ENCODE data around the gene PPAT.

PPAT gene

DNA sequence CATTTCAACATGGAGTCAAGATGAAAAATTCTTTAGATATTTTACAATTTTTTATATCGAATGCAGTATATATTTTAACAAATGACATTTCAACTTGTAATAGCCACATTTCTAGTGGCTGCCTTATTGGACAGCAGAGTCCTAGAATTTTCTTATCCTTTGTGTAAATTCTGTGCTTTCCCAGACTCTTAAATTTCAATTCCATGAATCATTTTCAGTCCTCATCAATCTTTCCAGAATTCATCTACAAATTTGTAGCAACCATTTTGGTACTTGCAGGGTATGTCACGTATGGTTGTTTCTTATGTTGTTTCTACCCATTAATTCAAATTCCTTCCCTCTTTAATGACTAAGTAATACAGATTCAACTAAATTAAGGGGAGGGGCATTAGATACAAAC lies 3.4 kb upstream of the PPAT start:
- Histone ChIP-seq H3K9me3 (ENCODE audit: control insufficient read depth, low read length) (no peaks in the 10 kb centered on the region), H3K4me1 (ENCODE audit: control insufficient read depth, insufficient read depth, low read length, poor library complexity, severe bottlenecking) (peaks cover 4% of the 10 kb centered on the region), H3K4me3 (ENCODE audit: extremely low read depth, insufficient read depth, low read length, poor library complexity, severe bottlenecking) (no peak overlapping the region), H3K27ac (ENCODE audit: low read depth, low read length, severe bottlenecking) (no peak overlapping the region), H3K36me3 (ENCODE audit: control insufficient read depth, insufficient read depth, low read length) (peaks cover 32% of the 10 kb centered on the region)
- no CpG with 5 or more reads among the region's 2 CpGs for WGBS, 2 experiments (ENCODE audit: insufficient coverage in 2 of 2)

DNA sequence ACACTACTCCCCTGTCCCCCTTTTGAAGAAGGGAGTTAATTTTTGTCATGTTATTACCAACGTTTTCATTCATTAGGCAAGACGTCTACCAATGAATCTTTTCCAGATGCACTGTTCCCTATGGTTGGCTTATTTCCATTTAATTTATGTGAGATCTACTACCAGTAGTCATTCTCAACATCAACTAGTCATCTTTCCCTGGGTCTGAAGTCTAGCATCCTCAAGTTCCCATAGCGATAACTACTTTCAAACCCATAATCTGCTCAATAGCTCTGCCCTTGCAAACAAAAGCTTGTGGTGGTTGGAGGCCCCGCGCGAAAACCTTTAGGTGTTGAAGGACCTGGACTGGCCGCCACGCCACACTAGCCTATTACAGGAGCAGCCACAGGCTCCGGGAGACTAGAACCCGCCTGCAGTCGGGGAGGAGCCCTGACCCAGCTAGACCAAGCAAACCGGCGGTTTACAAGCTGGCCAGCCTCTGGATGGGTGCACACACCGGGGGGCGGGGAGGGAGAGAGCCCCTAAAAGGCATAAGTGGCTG lies 746 bp downstream of the PPAT start:
- 0% methylated on average over 11 to 13 of the region's 15 CpGs for WGBS, 2 experiments (ENCODE audit: insufficient coverage in 2 of 2)
- H3K27ac ChIP-seq (ENCODE audit: low read depth, low read length, severe bottlenecking) = peak overlapping the region; percentile 95

DNA sequence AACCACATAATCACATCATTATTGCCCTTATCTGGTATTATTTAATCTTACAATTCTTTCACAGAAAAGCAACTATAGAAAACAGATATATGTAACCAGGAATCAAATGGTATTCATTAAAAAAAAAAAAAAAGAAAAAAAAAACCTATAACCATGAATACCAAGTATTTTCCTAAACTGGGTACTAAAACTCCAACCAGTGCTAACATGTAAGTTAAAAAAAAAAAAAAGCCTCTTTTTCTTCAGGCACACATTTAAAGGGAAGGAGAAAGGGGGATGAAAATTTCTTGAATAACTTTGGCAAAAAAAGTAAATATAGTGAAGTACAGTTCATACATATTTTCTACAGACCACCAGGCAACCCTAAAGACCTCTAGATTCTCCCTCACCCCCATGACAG lies 2.1 kb downstream of the PPAT start:
- no peak overlapping the region for H3K27ac ChIP-seq (ENCODE audit: low read depth, low read length, severe bottlenecking)
- H3K9me3 ChIP-seq (ENCODE audit: control insufficient read depth, low read length) = no peaks in the 10 kb centered on the region
- peak overlapping the region; percentile 67 for H3K4me3 ChIP-seq (ENCODE audit: extremely low read depth, insufficient read depth, low read length, poor library complexity, severe bottlenecking)
- no peaks in the 10 kb centered on the region for H3K36me3 ChIP-seq (ENCODE audit: control insufficient read depth, insufficient read depth, low read length)
- H3K4me1 ChIP-seq (ENCODE audit: control insufficient read depth, insufficient read depth, low read length, poor library complexity, severe bottlenecking) = peaks cover 2% of the 10 kb centered on the region

More for the DNA sequence above, 746 bp downstream of the PPAT start:
- peak overlapping the region; percentile 67 for H3K4me3 ChIP-seq (ENCODE audit: extremely low read depth, insufficient read depth, low read length, poor library complexity, severe bottlenecking)
- H3K4me1 ChIP-seq (ENCODE audit: control insufficient read depth, insufficient read depth, low read length, poor library complexity, severe bottlenecking) = peaks cover 3% of the 10 kb centered on the region
- peaks cover 3% of the 10 kb centered on the region for H3K36me3 ChIP-seq (ENCODE audit: control insufficient read depth, insufficient read depth, low read length)
- H3K9me3 ChIP-seq (ENCODE audit: control insufficient read depth, low read length) = no peaks in the 10 kb centered on the region

DNA sequence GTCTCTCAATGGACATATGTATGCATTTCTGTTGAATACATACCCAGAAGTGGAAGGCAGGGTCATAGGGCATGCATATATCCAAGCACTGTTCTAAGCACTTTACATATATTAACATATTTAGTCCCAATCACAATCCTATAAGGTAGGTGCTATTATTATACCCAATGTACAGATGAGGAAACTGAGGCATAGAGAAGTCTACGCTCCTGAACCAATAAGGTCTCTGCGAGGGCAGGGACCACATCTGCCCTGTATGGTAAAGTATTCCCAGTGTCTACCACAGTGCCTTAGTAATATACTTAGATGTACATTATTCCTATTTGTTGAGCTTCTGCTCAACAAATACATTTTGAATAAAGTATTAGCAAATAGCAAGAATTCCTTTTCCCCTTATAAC lies 5.2 kb downstream of the PPAT start:
- 100% methylated on average over 1 of the region's 2 CpGs; no CpG with 5 or more reads in 1 of the 2 experiments for WGBS, 2 experiments (ENCODE audit: insufficient coverage in 2 of 2)

DNA sequence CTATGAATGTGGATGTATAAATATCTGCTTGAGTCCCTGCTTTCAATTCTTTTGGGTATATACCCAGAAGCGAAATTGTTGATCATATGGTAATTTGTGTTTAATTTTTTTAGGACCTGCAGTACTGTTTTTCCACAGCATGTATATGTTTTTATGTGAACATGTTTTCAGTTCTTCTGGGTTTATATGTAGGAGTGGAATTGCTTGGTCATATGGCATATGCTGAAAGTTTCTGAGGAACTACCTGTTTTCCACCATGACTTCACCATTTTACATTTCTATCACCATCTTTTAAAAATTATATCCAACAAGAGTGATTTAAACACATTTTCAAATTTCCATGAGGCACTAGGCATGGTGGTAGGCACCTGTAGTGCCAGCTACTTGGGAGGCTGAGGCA lies 8.2 kb downstream of the PPAT start:
- Histone ChIP-seq H3K27ac (ENCODE audit: low read depth, low read length, severe bottlenecking) (no peak overlapping the region), H3K9me3 (ENCODE audit: control insufficient read depth, low read length) (no peaks in the 10 kb centered on the region), H3K4me1 (ENCODE audit: control insufficient read depth, insufficient read depth, low read length, poor library complexity, severe bottlenecking) (no peaks in the 10 kb centered on the region), H3K36me3 (ENCODE audit: control insufficient read depth, insufficient read depth, low read length) (peaks cover 17% of the 10 kb centered on the region), H3K4me3 (ENCODE audit: extremely low read depth, insufficient read depth, low read length, poor library complexity, severe bottlenecking) (no peak overlapping the region)
- 88 to 100% methylated on average over 1 of the region's 1 CpG for WGBS, 2 experiments (ENCODE audit: insufficient coverage in 2 of 2)

More for the DNA sequence above, 5.2 kb downstream of the PPAT start:
- Histone ChIP-seq H3K9me3 (ENCODE audit: control insufficient read depth, low read length) (no peaks in the 10 kb centered on the region), H3K4me1 (ENCODE audit: control insufficient read depth, insufficient read depth, low read length, poor library complexity, severe bottlenecking) (no peaks in the 10 kb centered on the region), H3K27ac (ENCODE audit: low read depth, low read length, severe bottlenecking) (no peak overlapping the region), H3K4me3 (ENCODE audit: extremely low read depth, insufficient read depth, low read length, poor library complexity, severe bottlenecking) (no peak overlapping the region), H3K36me3 (ENCODE audit: control insufficient read depth, insufficient read depth, low read length) (peaks cover 13% of the 10 kb centered on the region)

DNA sequence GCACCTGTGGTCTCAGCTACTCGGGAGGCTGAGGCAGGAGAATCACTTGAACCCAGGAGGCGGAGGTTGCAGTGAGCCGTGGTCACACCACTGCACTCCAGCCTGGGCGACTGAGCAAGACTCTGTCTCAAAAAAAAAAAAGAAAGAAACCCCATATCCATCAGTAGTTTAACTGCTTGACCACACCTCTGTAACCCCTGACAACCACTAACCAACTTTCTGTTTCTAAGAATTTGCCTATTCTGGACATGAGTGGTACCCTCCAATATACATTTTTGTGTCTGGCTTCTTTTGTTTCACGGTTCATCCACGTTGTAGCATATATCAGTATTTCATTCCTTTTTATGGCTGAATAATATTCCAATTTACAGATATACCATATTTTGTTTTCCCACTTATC lies 9.1 kb downstream of the PPAT start:
- WGBS, 2 experiments (ENCODE audit: insufficient coverage in 2 of 2) = 100% methylated on average over 3 of the region's 6 CpGs; no CpG with 5 or more reads in 1 of the 2 experiments
- no peaks in the 10 kb centered on the region for H3K4me1 ChIP-seq (ENCODE audit: control insufficient read depth, insufficient read depth, low read length, poor library complexity, severe bottlenecking)
- H3K4me3 ChIP-seq (ENCODE audit: extremely low read depth, insufficient read depth, low read length, poor library complexity, severe bottlenecking) = no peak overlapping the region
- H3K36me3 ChIP-seq (ENCODE audit: control insufficient read depth, insufficient read depth, low read length) = peaks cover 22% of the 10 kb centered on the region
- H3K27ac ChIP-seq (ENCODE audit: low read depth, low read length, severe bottlenecking) = no peak overlapping the region
- no peaks in the 10 kb centered on the region for H3K9me3 ChIP-seq (ENCODE audit: control insufficient read depth, low read length)

DNA sequence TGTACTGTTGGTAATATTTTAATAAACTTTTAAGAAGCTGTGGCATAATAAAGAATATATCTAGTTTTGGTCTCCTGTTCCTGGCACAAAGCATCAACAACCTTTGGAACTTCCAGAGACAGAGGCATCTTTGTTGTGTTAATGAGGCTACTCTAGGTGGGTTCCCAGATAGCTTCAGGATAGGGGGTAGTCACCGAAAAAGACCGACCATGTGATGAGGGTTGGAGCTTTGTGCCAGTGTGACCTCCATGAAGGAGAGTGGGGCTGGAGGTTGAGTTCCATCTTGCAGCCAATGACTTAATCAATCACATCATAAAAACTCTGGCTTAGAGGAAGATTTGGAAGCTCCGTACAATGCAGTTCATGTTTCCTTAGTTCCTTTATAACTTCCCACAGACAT lies 9.9 kb downstream of the PPAT start:
- H3K4me1 ChIP-seq (ENCODE audit: control insufficient read depth, insufficient read depth, low read length, poor library complexity, severe bottlenecking) = no peaks in the 10 kb centered on the region
- H3K4me3 ChIP-seq (ENCODE audit: extremely low read depth, insufficient read depth, low read length, poor library complexity, severe bottlenecking) = no peak overlapping the region
- 76 to 100% methylated on average over 1 to 3 of the region's 3 CpGs for WGBS, 2 experiments (ENCODE audit: insufficient coverage in 2 of 2)
- H3K27ac ChIP-seq (ENCODE audit: low read depth, low read length, severe bottlenecking) = peak overlapping the region; percentile 16
- H3K36me3 ChIP-seq (ENCODE audit: control insufficient read depth, insufficient read depth, low read length) = peaks cover 29% of the 10 kb centered on the region
- no peaks in the 10 kb centered on the region for H3K9me3 ChIP-seq (ENCODE audit: control insufficient read depth, low read length)

DNA sequence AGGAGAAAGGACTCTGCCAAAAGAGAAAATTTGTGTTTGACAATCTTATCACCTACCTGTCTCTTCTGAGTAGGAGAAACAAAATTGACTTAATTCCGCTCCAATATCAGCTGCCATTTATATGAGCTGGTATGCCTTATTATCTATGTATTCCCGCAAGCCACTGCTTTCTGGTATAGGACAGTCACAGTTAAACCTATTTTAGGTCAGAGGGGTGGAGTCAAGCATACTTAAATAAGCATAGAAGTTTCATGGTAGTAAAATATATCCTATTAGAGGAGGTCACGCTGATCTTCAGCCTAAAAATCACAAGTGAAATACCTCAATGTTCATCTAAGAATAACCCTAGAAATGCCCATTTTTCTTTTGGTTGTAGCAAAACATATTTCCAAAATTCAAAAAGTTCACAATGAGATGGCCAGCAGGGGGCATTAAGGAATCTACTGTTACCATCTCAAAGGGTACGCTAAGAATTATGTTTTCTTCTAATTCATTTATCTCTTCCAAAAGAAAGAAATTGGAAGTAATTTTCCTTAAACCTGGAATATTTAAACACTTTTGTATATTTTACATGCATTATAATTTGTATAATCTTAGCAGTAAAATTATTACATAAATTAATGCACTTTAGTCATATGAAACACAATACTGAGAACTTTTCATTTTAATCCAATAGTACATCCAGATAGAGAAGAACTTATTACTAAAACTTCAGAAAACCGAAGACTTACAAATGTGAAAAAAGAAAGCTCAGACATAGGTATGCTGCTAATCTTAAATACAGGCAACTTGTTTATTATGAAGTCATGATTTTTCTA lies 10.5 kb downstream of the PPAT start:
- no peak overlapping the region for H3K4me3 ChIP-seq (ENCODE audit: extremely low read depth, insufficient read depth, low read length, poor library complexity, severe bottlenecking)
- H3K36me3 ChIP-seq (ENCODE audit: control insufficient read depth, insufficient read depth, low read length) = peaks cover 29% of the 10 kb centered on the region
- no peaks in the 10 kb centered on the region for H3K4me1 ChIP-seq (ENCODE audit: control insufficient read depth, insufficient read depth, low read length, poor library complexity, severe bottlenecking)
- WGBS, 2 experiments (ENCODE audit: insufficient coverage in 2 of 2) = 80% methylated on average over 1 of the region's 5 CpGs; no CpG with 5 or more reads in 1 of the 2 experiments
- H3K27ac ChIP-seq (ENCODE audit: low read depth, low read length, severe bottlenecking) = no peak overlapping the region
- no peaks in the 10 kb centered on the region for H3K9me3 ChIP-seq (ENCODE audit: control insufficient read depth, low read length)

DNA sequence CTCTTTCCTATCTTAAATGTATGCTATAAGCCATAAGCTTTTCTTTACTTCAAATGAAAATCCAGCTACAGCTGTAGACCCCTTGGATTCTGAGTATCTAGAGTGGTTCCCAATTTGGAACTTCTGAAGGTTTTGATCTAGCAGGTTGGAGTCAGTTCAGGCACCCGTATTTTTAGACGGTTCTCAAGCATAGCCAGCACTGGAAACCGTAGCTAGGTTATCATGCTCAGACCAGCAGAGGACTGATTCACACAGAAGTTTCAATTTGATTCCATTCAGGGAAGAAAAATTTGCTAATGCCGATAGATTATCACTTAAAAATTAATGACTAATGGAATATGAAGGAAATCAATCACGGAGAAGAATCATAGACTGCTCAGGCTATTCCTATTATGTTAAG lies 11.2 kb downstream of the PPAT start:
- Histone ChIP-seq H3K4me1 (ENCODE audit: control insufficient read depth, insufficient read depth, low read length, poor library complexity, severe bottlenecking) (no peaks in the 10 kb centered on the region), H3K27ac (ENCODE audit: low read depth, low read length, severe bottlenecking) (no peak overlapping the region), H3K36me3 (ENCODE audit: control insufficient read depth, insufficient read depth, low read length) (peaks cover 29% of the 10 kb centered on the region), H3K9me3 (ENCODE audit: control insufficient read depth, low read length) (no peaks in the 10 kb centered on the region), H3K4me3 (ENCODE audit: extremely low read depth, insufficient read depth, low read length, poor library complexity, severe bottlenecking) (no peak overlapping the region)
- 95 to 100% methylated on average over 3 of the region's 5 CpGs for WGBS, 2 experiments (ENCODE audit: insufficient coverage in 2 of 2)

DNA sequence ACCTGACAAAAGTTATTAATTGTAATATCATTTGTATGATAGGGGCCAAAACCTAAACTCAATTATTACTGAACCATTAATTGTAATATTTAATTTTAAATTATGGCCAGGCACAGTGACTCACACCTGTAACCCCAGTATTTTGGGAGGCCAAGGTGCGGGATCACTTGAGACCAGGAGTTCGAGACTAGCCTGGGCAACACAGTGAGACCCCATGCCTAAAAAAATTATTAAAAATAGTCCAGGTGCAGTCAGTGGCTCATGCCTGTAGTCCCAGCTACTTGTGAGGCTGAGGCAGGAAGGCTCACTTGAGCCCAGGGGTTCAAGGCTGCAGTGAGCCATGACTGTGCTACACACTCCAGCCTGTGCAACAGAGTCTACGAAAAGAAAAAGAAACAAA lies 18.0 kb downstream of the PPAT start:
- Histone ChIP-seq H3K36me3 (ENCODE audit: control insufficient read depth, insufficient read depth, low read length) (peaks cover 12% of the 10 kb centered on the region), H3K4me1 (ENCODE audit: control insufficient read depth, insufficient read depth, low read length, poor library complexity, severe bottlenecking) (no peaks in the 10 kb centered on the region), H3K4me3 (ENCODE audit: extremely low read depth, insufficient read depth, low read length, poor library complexity, severe bottlenecking) (no peak overlapping the region), H3K9me3 (ENCODE audit: control insufficient read depth, low read length) (no peaks in the 10 kb centered on the region), H3K27ac (ENCODE audit: low read depth, low read length, severe bottlenecking) (no peak overlapping the region)
- WGBS, 2 experiments (ENCODE audit: insufficient coverage in 2 of 2) = 100% methylated on average over 1 to 2 of the region's 3 CpGs

DNA sequence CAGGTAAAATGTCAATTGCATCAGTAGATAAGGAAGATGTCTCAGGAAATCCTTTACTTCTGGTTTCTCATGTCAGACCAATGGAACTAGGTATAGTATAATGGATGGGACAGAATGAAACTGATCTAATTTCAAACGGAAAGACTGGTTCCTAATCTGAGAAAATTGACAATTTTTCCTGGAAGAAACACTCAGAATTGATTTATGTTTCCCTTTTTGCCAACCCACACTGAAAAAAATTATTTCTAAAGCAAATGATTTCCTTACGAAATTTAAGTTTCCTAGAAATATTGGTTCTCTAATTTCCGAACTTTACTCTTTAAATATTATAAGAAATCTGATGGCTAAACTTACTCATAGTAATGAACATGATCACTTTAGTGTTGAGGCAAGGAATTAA lies 19.1 kb downstream of the PPAT start:
- H3K27ac ChIP-seq (ENCODE audit: low read depth, low read length, severe bottlenecking) = no peak overlapping the region
- no peaks in the 10 kb centered on the region for H3K4me1 ChIP-seq (ENCODE audit: control insufficient read depth, insufficient read depth, low read length, poor library complexity, severe bottlenecking)
- H3K36me3 ChIP-seq (ENCODE audit: control insufficient read depth, insufficient read depth, low read length) = peaks cover 7% of the 10 kb centered on the region
- no peaks in the 10 kb centered on the region for H3K9me3 ChIP-seq (ENCODE audit: control insufficient read depth, low read length)
- WGBS, 2 experiments (ENCODE audit: insufficient coverage in 2 of 2) = 100% methylated on average over 1 of the region's 3 CpGs; no CpG with 5 or more reads in 1 of the 2 experiments
- no peak overlapping the region for H3K4me3 ChIP-seq (ENCODE audit: extremely low read depth, insufficient read depth, low read length, poor library complexity, severe bottlenecking)
